ENCODE measurements around the gene ACMSD.

- no peak for TF ChIP-seq CTCF (IDR thresholded peaks at IDR 0.05; ENCODE audit: low read length)
- TF ChIP-seq EZH2phosphoT487 (IDR thresholded peaks at IDR 0.05; ENCODE audit: low read length), result no peak
Observed at GRCh38 chr2:134906726-134907125, 68.3 kb downstream of the ACMSD start.
